LNCAP (cell line): ENCODE results near the gene PROB1.

Experiments
- CTCF ChIP-seq: fragments of 450-650 bp; IDR thresholded peaks from 2 replicates; pipeline ENCODE4 v1.5.1; 2017; ENCODE audit warnings: mild to moderate bottlenecking

Gene PROB1

GRCh38 chr5:139416651-139417050 is 21.7 kb upstream of the PROB1 start:
- no peak for TF ChIP-seq CTCF

GRCh38 chr5:139415869-139416268 is 21.0 kb upstream of the PROB1 start:
- no peak for TF ChIP-seq CTCF

- no peak for TF ChIP-seq CTCF
These were observed 20.4 kb upstream of the PROB1 start for GRCh38 chr5:139415221-139415861.

GRCh38 chr5:139414581-139415130 is 19.8 kb upstream of the PROB1 start:
- no peak for TF ChIP-seq CTCF

GRCh38 chr5:139413963-139414362 is 19.1 kb upstream of the PROB1 start:
- no peak for TF ChIP-seq CTCF

GRCh38 chr5:139413153-139413552 is 18.2 kb upstream of the PROB1 start:
- no peak for TF ChIP-seq CTCF

- no peak for TF ChIP-seq CTCF
These were observed 16.3 kb upstream of the PROB1 start for GRCh38 chr5:139410993-139411828.
